Measurements from ENCODE around the gene HAPLN2.

HAPLN2 gene

GRCh38 chr1:156642265-156643048 is 23.2 kb downstream of the HAPLN2 start:
- Histone ChIP-seq H3K9me3 (no peaks in the 10 kb centered on the region), H3K4me1 (ENCODE audit: control insufficient read depth in 1 of 2, insufficient read depth in 1 of 2, low read depth in 1 of 2, low read length in 1 of 2) (no peaks in the 10 kb centered on the region), H3K36me3 (no peaks in the 10 kb centered on the region), H3K4me3 (ENCODE audit: low read depth in 1 of 2, low read length in 1 of 2) (no peak overlapping the region), H3K27ac (no peak overlapping the region), H3K27me3 (peaks cover 100% of the 10 kb centered on the region)
- TF ChIP-seq CTCF (IDR thresholded peaks at IDR 0.05): no peak

- no peaks in the 10 kb centered on the region for H3K9me3 ChIP-seq
- H3K27ac ChIP-seq: no peak overlapping the region
- H3K36me3 ChIP-seq: no peaks in the 10 kb centered on the region
- TF ChIP-seq CTCF (IDR thresholded peaks at IDR 0.05): no peak
- no peaks in the 10 kb centered on the region for H3K4me1 ChIP-seq (ENCODE audit: control insufficient read depth in 1 of 2, insufficient read depth in 1 of 2, low read depth in 1 of 2, low read length in 1 of 2)
- H3K4me3 ChIP-seq (ENCODE audit: low read depth in 1 of 2, low read length in 1 of 2): no peak overlapping the region
- H3K27me3 ChIP-seq: peaks cover 100% of the 10 kb centered on the region
Observed at GRCh38 chr1:156643049-156643777, 24.0 kb downstream of the HAPLN2 start.

GRCh38 chr1:156643778-156644092 is 24.5 kb downstream of the HAPLN2 start:
- Histone ChIP-seq H3K4me1 (ENCODE audit: control insufficient read depth in 1 of 2, insufficient read depth in 1 of 2, low read depth in 1 of 2, low read length in 1 of 2) (no peaks in the 10 kb centered on the region), H3K36me3 (no peaks in the 10 kb centered on the region), H3K27me3 (peaks cover 100% of the 10 kb centered on the region), H3K27ac (no peak overlapping the region), H3K9me3 (no peaks in the 10 kb centered on the region), H3K4me3 (ENCODE audit: low read depth in 1 of 2, low read length in 1 of 2) (no peak overlapping the region)
- TF ChIP-seq CTCF (IDR thresholded peaks at IDR 0.05): no peak

GRCh38 chr1:156644146-156644545 is 24.9 kb downstream of the HAPLN2 start:
- Histone ChIP-seq H3K36me3 (no peaks in the 10 kb centered on the region), H3K27ac (no peak overlapping the region), H3K4me1 (ENCODE audit: control insufficient read depth in 1 of 2, insufficient read depth in 1 of 2, low read depth in 1 of 2, low read length in 1 of 2) (no peaks in the 10 kb centered on the region), H3K27me3 (peaks cover 100% of the 10 kb centered on the region), H3K4me3 (ENCODE audit: low read depth in 1 of 2, low read length in 1 of 2) (no peak overlapping the region), H3K9me3 (no peaks in the 10 kb centered on the region)
- no peak for TF ChIP-seq CTCF (IDR thresholded peaks at IDR 0.05)

GRCh38 chr1:156644640-156645039 is 25.4 kb downstream of the HAPLN2 start:
- Histone ChIP-seq H3K27me3 (peaks cover 100% of the 10 kb centered on the region), H3K4me3 (ENCODE audit: low read depth in 1 of 2, low read length in 1 of 2) (no peak overlapping the region), H3K36me3 (no peaks in the 10 kb centered on the region), H3K4me1 (ENCODE audit: control insufficient read depth in 1 of 2, insufficient read depth in 1 of 2, low read depth in 1 of 2, low read length in 1 of 2) (no peaks in the 10 kb centered on the region), H3K9me3 (no peaks in the 10 kb centered on the region), H3K27ac (no peak overlapping the region)
- TF ChIP-seq CTCF (IDR thresholded peaks at IDR 0.05): no peak
